OCI-LY7 (cell line): Measurements from ENCODE around the gene SATL1.

Experiments used
- EZH2phosphoT487 ChIP-seq: fragments of 200-600 bp; sonication (generic); IDR thresholded peaks from 2 replicates; pipeline ENCODE4 v1.6.1; 2018; ENCODE audit warnings: low read depth, borderline replicate concordance, mild to moderate bottlenecking, mixed run types, antibody characterized with exemption, low read length, moderate library complexity, mixed read lengths
- TF ChIP-seq, protein P1 (sequence below): fragments of 200-600 bp; sonication (generic); conservative IDR thresholded peaks from 2 replicates; pipeline ENCODE4 v1.5.1; 2014; ENCODE audit warnings: mild to moderate bottlenecking, antibody characterized with exemption, low read length, moderate library complexity, mixed read lengths

- TF ChIP-seq, protein P1, sequence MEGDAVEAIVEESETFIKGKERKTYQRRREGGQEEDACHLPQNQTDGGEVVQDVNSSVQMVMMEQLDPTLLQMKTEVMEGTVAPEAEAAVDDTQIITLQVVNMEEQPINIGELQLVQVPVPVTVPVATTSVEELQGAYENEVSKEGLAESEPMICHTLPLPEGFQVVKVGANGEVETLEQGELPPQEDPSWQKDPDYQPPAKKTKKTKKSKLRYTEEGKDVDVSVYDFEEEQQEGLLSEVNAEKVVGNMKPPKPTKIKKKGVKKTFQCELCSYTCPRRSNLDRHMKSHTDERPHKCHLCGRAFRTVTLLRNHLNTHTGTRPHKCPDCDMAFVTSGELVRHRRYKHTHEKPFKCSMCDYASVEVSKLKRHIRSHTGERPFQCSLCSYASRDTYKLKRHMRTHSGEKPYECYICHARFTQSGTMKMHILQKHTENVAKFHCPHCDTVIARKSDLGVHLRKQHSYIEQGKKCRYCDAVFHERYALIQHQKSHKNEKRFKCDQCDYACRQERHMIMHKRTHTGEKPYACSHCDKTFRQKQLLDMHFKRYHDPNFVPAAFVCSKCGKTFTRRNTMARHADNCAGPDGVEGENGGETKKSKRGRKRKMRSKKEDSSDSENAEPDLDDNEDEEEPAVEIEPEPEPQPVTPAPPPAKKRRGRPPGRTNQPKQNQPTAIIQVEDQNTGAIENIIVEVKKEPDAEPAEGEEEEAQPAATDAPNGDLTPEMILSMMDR = no peak
- no peak for TF ChIP-seq EZH2phosphoT487
Observed at GRCh38 chrX:85065512-85066198, 177.9 kb downstream of the SATL1 start.
